ENCODE data around the gene DSCAML1.

Gene DSCAML1

GRCh38 chr11:117830674-117831351, 33.8 kb upstream of the DSCAML1 start:
- DNase-seq (ENCODE audit: low read depth in 2 of 2): no peak

DNA sequence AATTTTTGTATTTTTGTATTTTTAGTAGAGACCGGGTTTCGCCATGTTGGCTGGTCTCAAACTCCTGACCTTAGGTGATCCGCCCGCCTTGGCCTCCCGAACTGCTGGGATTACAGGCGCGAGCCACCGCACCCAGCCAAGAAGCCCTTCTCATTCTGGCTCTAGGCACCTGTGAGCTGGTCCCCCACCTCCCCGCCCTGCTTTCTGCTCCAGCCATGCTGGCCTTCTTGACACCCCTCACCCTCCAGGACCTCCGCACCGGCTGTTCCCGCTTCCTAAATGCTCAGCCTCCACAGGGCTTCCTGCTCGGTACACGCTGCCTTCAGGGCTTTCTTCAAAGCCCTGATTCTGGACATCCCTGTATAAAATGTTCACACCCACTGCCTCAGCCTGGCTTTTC, 33.1 kb upstream of the DSCAML1 start:
- DNase-seq (ENCODE audit: low read depth in 2 of 2): no peak

- no peak for DNase-seq (ENCODE audit: low read depth in 2 of 2)
Measured at GRCh38 chr11:117829369-117829725, 32.3 kb upstream of the DSCAML1 start.

- peak; percentile 62 to 77 for DNase-seq (ENCODE audit: low read depth in 2 of 2)
Measured at GRCh38 chr11:117828611-117829368, 31.8 kb upstream of the DSCAML1 start.

GRCh38 chr11:117827521-117828511, 30.8 kb upstream of the DSCAML1 start:
- DNase-seq (ENCODE audit: low read depth in 2 of 2): no peak

GRCh38 chr11:117826832-117827231, 29.8 kb upstream of the DSCAML1 start:
- DNase-seq (ENCODE audit: low read depth in 2 of 2): no peak

DNA sequence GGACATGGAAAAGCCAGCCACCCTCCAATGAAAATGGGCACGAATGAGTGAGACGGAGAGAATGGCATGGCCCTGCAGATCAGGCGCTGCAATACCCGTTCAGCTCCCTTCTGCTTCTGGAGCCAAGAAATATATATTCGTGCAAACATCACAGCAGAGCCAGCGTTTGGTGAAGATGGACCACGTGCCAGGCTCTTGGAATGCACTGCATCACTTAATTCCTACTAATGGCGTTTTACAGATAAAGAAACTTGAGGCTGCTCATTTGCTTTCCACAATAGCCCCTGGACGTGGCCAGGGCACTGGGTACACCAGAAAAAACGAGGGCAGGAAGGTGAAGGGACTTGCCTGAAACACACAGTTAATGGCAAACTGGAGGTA, 29.2 kb upstream of the DSCAML1 start:
- DNase-seq (ENCODE audit: low read depth in 2 of 2): no peak

DNA sequence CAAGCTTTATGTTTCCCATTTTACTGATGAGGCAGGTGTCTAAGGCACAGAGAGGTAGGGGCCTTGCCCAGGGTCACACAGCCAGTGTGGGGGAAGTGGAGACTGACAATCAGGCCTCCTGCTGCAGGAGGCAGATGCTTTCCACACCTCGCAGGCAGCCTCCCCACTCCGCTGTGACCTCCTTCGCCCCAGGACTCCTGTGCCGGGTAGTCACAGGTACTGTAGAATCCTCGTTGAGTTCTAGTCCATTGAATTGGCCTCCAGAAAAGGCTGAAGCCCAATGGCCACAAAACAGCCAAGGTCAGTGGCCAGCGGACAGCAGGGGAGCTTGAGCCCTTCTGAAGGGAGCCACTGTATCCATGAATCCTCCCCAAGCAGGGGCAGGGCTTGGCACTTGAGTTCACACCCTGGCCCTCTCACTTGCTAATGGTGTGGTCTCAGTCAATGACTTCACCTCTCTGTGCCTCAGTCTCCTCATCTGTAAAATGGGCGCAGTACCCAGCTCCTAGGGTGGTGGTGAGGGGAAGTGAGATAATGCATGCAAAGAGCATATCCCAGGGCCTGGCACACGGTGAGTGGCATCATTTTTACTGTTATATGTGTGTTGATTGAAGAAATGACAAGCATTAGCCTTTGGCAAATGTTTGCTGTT, 28.6 kb upstream of the DSCAML1 start:
- DNase-seq (ENCODE audit: low read depth in 2 of 2): no peak

- DNase-seq (ENCODE audit: low read depth in 2 of 2): no peak
Measured at GRCh38 chr11:117824571-117825537, 27.8 kb upstream of the DSCAML1 start, which contains the start of gene FXYD2. TSS of gene FXYD2 (minus strand) at chr11:117824744. CDS start at chr11:117824678, 66 bp downstream.

GRCh38 chr11:117823946-117824420, 27.0 kb upstream of the DSCAML1 start:
- no peak for DNase-seq (ENCODE audit: low read depth in 2 of 2)

DNA sequence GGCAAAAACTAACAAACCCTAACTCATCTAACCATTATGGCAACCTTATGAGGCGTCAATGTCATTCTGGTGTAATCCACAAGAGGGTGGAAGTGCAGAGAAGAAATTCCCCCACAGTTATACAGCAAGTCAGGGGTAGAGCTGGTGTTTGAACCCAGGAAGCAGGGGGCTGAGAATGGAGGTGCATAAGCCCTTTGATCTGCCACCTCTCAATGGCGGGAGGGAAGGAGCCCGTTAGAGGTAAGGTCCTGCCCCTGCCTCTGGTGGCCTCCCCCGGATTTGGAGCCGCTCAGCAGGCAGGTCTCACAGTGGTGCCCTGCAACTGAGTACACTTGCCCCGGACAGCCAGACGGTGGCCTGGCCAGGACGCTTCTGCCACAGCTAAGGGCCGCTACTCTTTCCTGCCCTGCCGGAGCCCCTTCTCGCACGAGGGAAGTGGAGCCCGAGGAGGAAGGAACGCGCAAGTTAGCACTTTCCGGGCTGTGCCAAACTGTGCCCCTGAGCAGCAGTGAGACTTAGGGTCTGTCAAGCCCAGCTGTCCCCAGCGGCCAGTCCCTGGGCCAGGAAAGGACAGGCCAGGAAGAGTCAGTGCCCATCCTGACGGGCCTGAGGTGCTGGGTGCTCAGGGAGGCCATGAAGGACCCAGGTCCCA, 26.4 kb upstream of the DSCAML1 start:
- no peak for DNase-seq (ENCODE audit: low read depth in 2 of 2)

DNA sequence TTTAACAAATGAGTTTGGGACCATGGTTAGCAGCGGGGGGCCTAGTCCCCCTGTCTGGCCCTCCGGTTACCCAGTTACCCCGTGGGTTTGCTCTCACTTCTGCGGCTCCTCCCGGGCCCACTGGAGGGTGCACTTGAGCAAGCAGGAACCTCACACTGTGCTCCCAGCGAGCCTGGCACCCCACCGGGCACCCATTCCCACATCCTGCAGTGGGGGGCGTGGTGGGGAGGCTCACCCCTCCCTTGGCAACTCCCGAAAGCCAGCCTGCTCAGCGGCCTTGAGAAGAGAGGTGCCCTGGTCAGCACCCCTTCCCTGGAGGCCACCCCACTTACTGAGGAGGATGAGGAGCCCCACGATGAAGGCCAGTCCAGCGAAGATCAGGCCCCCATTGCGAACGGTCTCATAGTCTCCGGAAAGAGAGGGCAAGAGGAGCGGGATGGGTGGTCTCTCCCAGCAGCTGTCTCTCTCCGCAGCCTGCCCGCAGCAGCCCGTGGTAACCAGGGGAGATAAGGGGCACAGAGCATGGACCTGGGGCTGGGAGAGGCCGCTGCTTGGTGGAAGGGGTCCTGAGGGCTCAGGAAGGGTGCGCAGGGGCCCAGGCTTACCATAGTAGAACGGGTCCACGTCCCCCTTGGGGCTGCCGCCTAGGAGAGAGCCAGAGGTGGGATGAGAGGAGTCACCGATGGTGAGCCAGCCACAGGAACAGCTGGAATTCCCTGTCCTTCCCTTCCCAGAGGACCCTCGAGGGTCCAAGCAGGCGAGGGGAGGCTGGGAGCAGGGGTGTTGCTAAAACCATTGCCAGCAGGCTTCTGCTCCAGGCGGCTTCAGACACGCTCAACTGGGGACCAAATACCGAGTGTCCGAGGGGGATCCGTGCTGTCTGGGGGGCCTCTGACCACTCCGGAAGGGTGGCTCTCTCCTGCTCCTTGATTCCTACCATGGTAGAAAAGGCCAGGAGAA, 25.3 kb upstream of the DSCAML1 start:
- peak in 1 of 2 experiments; percentile 63 for DNase-seq (ENCODE audit: low read depth in 2 of 2)

DNA sequence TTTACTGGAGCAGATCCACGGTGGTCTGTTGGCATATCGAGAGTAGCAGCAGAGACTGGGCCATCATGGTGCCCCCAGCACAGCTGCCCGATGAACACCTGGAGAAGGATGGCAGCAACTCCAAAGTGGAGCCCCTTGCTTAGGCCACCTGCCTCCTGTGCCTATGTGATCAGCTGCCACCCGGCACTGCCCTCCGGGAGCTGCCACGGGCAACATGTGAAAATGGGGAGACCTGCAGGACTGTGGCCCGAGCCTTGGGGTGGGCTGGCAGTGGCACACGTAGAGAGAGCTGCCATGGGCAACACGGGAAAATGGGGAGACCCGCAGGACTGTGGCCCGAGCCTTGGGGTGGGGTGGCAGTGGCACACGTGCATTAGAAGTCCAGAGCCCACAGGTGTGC, 24.4 kb upstream of the DSCAML1 start:
- DNase-seq (ENCODE audit: low read depth in 2 of 2): no peak

GRCh38 chr11:117820516-117820915, 23.5 kb upstream of the DSCAML1 start:
- no peak for DNase-seq (ENCODE audit: low read depth in 2 of 2)

DNA sequence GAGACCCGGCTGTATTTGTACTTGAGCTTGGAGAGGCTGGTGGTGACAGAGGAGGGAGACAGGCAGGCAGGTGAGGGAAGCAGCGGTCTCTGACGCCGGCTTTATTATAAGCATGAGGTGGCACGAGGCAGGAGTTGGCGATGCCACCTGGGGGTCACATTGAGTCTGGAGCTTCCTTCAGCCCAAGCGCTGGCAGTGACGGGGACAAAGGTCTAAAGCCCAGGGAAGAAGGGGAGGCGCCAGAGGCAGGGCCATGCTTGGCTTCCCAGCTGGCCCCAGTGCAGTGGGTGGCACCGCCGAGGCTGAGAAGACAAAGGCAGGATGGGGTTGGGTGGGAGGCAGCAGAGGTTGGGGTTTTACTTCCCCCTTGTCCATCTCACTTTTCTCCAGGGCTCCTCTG, 23.1 kb upstream of the DSCAML1 start:
- DNase-seq (ENCODE audit: low read depth in 2 of 2): no peak

DNA sequence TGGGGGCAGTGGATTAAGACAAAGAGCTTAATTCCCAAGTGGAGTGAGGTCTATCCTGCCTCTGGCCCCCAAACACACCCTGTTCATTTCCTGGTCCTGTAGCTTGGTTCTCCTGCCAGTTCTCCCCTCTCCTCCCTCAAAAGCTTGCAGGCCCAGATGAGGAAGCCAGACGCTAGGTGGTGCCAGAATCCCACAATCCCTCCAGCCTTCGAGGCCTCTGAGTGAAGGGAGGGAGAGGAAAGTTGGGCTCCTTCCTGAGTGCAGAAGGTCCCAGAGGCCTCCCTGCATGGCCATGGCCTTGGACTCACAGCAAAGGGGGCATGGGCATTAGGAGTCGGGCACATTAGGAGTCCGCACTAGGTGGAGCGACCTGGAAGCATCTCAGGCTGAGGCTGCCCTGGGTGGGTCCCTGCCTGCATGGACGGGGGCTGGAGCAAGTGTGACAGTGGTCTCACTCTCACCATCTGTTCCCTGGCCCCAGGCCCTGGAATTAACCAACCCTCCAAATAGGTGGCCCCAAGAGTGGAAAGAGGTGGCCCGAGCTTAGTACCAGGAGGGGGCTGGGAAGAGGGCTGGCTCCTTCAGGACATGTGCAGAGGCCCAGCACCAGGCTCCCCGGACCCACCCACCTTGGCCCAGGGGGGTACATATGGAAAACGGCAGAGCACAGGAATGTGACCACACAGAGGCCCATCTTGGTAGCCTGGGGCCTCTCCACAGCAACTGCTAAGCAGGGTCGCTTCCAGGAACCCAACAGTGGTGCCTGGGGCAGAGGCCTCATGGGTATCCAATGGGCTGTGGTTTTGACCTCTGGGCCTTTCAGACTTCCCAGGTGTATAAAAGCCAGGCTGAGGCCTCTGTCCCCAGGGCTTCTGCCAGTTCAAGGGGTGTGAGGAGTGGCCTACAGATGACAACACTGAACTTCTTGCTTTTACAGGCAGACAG, 22.4 kb upstream of the DSCAML1 start:
- no peak for DNase-seq (ENCODE audit: low read depth in 2 of 2)

Data from stimulated activated CD4-positive, alpha-beta T cell treated with anti-CD3 and anti-CD28 coated beads, Interleukin-12 subunit alpha, Interleukin-12 subunit beta, amount 100 ng/mL, for 24 hours (primary cell).